DMS 273 (cell line): ENCODE results near the gene SLC5A2.
"Not testable (repeated sequence)": the region's sequence is repeated elsewhere in the genome, so short reads cannot be mapped to it uniquely, and the experiment has no call there.

Source experiments
- DNase-seq: peaks from one replicate; lab custom pipeline; 2025; ENCODE audit not compliant: unreplicated experiment; lab: John Stamatoyannopoulos, UW

Gene SLC5A2

GRCh38 chr16:31483081-31483480 lies at the start of gene SLC5A2:
SLC5A2 (plus strand) TSS chr16:31483123; CDS start chr16:31483137, 14 bp downstream.
- DNase-seq: no peak

- no peak for DNase-seq
Measured at GRCh38 chr16:31435341-31436220, 47.3 kb upstream of the SLC5A2 start.

DNA sequence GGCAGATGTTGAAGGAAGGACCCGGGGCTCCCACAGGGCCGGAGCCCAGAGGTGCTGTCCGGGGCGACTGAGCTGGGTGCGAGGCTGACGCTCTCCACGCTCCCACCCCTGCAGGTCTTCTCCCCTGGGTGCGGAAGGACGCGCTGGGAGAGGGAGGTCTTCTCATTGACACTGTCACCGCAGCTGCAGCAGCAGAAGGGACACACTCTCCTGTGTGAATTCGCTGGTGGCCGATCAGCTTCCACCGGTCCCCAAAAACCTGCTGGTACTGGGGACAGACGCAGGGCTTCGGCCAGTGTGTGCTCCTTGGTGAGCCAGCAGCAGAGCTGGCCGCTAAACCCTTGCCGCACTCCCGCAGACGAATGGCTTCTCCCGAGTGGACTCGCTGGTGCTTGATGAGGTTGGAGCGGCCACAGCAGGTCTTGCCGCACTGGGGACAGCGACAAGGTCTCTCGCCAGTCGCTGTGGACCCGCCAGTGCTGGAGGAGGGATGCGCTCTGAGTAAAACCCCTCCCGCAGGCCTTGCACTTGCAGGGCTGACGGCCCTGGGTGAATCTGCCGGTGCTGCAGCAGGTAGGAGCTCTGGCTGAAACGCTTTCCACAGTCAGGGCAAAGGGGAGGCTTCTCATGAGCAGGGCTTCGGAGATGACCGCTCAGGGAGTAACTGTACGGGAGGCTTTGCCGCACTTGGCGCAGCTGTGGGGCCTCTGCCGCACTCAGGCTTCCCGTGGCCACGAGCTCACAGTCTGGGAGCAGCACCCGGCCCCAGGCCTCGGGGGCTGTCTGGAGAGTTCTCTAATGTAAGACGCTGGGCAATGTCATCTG lies 46.5 kb upstream of the SLC5A2 start:
- no peak for DNase-seq

DNA sequence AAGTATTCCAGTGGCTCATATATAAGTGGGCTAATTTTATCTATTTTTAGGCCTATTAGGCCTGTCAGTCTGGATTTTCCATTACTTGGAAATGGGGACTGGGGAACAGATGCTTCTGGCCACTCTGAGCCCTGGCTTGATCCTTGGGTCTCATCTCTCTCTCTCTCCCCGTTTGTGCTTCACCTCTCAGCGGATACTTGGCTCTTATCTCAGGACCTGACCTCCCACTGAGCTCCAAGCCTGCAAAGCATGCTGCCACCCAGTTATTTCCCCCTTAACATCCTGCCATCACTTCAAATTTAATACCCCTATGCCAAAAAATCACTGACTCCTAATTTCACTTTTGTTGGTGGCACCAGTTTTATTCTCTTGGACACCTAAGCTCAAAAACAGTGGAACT lies 44.5 kb upstream of the SLC5A2 start:
- no peak for DNase-seq

DNA sequence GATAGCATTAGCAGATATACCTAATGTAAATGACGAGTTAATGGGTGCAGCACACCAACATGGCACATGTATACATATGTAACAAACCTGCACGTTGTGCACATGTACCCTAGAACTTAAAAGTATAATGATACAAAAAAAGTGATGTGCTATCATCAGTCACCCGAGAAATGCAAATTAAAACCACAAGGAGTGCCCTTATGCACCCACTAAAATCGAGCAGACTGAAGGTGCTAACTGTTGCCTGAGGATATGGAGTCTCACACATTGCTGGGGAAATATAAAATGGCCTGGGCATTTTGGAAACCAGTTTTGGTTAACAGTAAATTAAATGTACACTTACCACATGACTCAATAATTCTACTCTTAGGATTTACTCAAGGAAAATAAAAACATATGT lies 43.9 kb upstream of the SLC5A2 start:
- DNase-seq: not testable (repeated sequence)

GRCh38 chr16:31439519-31439918 lies 43.4 kb upstream of the SLC5A2 start:
- no peak for DNase-seq

DNA sequence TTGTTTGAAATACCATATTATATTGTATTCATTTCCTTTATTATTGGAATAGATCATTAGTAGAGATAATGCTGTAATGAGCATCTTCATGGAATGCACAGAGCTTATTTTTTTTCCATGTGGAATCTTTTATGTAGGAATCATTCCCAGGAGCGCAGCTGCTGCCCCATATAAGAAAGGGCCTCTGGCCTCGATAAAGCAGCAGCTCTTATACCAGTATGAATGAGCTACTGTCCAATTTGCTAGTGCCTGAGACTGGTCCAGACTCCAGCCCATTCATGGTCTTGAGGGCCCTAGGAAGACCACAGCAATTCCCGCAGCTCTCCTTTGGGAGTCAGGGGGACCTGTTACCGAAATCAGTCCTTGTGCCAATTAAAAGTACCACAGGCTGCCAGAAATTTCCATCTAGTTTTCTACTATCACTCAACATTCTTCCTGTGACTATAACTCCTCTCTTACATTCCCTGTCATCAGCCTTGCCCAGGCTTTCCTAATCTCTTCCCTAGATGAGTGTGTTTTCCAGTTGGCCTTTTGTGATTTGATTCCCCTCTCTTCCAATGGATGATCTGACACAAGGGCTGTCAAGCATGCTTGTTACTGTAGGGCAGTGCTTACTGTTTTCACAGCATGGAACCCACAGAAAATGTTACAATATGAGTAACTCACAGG lies 42.3 kb upstream of the SLC5A2 start:
- DNase-seq: no peak

- no peak for DNase-seq
Measured at GRCh38 chr16:31441956-31442355, 41.0 kb upstream of the SLC5A2 start.

DNA sequence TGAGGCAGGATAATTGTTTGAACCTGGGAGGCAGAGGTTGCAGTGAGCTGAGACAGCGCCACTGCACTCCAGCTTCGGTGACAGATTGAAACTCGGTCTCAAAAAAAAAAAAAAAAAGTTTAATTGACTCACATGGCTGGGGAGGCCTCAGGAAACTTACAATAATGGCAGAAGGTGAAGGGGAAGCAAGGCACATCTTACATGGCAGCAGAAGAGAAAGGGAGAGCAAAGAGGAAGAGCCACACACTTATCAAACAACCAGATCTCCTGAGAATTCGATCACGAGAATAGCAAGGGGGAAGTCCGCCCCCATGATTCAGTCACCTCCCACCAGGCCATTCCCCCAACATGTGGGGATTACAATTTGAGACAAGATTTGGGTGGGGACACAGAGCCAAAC lies 37.0 kb upstream of the SLC5A2 start:
- not testable (repeated sequence) for DNase-seq

- DNase-seq: no peak
Measured at GRCh38 chr16:31451201-31451600, 31.7 kb upstream of the SLC5A2 start.

DNA sequence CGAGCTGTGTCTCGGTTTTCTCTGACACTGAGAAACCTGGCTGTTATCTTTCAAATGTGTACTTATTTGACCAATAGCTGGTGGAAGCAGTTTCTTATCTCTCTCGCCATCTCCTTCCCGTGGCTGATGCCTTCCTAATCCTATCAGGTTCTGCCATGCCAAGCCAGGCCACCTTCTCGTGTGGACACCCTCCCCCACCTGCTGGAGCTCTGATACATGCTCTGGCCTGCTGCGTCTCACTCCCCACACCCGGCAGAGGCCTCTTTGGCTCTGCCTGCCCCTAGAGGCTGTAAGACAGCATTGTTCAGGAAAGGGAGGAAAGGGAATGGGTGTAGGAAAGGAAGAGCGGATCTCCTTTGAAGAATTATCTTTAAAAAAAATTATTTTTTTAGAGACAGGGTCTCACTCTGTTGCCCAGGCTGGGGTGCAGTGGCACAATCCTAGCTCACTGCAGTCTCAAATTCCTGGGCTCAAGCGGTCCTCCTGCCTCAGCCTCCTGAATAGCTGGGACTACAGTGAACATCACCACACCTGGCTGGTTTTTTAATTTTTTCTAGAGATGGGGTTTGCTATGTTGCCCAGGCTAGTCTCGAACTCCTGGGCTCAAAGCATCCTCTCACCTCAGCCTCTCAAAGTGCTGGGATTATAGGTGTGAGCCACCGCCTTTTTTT lies 31.1 kb upstream of the SLC5A2 start:
- DNase-seq: peak; percentile 85

DNA sequence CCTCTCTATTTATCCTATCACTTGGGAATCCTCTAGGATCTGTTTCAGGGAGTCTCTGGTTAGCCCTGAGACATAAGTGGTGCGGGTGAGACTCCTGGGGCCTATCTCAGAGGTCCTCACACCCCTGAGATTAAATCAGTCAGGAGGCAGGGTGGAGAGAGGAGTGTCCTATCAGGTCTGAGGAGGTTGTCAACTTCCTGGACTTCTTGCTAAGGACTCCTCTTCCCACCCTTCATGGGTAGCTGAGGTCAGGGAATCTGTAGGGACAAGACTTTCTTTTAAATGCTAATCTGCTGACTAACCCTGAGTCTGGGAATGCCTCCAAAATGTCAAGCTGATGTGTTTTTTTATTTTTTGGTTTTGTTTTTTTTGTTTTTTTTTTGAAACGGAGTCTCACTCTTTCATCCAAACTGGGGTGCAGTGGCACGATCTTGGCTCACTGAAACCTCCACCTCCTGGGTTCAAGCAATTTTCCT lies 30.3 kb upstream of the SLC5A2 start:
- DNase-seq: peak; percentile 19

GRCh38 chr16:31453255-31454204 lies 29.4 kb upstream of the SLC5A2 start:
- peak; percentile 50 for DNase-seq

- peak; percentile 60 for DNase-seq
Measured at GRCh38 chr16:31455601-31456314, 27.2 kb upstream of the SLC5A2 start.

GRCh38 chr16:31456988-31457360 lies 25.9 kb upstream of the SLC5A2 start:
- no peak for DNase-seq

GRCh38 chr16:31458073-31458843 lies 24.7 kb upstream of the SLC5A2 start:
- DNase-seq: peak; percentile 69

DNA sequence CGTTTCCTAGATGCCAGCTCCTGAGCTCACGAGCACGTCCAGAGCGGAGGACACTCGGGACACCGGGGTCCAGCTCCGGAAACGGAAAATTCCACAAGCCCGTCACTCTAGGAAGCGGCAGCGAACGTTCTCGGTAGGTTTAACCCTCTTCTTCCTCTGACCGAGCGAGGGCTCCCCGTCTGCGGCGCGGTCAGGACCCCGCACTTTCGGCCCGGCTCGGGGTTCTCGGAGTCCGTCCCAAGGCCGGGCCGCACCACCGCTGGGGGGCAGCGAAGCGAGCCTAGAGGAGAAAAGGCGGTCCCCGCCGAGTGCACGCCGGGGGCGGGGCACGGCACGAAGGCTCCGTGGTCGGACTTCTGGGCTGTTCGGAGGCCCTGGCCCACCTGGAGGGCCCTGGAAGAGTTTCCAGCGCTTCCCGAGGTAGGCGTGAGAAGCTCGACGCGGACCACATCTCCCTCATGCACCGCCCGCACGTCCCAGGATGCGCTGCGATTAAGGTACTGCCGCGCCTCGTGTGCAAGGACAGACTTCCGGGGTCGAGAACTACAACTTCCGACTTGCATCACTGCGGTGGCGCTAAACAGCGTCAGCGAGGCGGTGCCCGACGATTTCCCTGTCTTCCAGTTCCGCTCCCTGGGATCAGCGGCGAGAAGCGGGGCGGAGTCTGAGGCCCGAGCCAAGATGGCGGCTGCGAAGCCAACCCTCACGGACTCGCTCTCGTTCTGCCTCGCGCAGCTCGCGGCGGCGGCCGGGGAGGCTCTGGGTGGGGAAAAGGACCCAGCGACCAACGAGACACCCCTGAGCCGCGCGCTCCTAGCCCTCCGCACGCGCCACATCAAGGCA lies 23.9 kb upstream of the SLC5A2 start, which contains the start of gene ARMC5:
TSS of gene ARMC5 (plus strand) at position 658 of the 843 bp plus-strand sequence. CDS start at position 682, 24 bp downstream.
- DNase-seq: peak; percentile 98
